ENCODE results near the gene LRRC49.
"Not testable (repeated sequence)": the region's sequence is repeated elsewhere in the genome, so short reads cannot be mapped to it uniquely, and the experiment has no call there.

LRRC49 gene

DNA sequence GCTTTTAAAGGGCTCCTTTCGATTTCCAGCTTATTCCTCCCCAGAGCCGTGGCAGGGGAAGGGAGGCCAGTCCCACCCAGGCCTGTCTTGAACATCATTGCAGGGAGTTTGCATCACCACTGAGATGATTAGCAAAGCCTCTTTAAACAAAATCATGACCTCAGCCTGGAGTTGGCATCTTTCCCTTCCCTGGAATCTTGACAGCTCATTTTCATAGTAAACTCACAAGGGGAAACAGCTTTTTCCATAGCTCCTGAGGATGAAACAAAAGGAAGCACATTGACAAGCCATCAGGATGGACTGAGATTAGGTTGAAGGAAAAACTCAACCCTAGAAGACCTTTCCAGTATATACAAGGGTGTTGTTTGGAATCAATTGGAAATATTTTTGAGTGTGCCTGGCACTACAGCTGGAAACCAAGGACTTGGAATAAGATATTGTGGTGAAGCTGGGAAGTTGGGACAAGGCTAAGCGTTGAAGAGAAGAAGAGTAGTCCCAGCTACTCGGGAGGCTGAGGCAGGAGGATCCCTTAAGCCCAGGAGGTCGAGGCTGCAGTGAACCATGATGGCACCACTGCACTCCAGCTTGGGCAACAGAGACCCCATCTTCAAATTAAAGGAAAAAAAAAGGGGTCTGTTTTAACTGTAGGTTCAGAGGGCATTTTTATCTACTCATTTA lies 35.6 kb upstream of the LRRC49 start:
- H3K4me1 ChIP-seq (ENCODE audit: control insufficient read depth, insufficient read depth, low read length, unreplicated experiment): peaks cover 36% of the 10 kb centered on the region

DNA sequence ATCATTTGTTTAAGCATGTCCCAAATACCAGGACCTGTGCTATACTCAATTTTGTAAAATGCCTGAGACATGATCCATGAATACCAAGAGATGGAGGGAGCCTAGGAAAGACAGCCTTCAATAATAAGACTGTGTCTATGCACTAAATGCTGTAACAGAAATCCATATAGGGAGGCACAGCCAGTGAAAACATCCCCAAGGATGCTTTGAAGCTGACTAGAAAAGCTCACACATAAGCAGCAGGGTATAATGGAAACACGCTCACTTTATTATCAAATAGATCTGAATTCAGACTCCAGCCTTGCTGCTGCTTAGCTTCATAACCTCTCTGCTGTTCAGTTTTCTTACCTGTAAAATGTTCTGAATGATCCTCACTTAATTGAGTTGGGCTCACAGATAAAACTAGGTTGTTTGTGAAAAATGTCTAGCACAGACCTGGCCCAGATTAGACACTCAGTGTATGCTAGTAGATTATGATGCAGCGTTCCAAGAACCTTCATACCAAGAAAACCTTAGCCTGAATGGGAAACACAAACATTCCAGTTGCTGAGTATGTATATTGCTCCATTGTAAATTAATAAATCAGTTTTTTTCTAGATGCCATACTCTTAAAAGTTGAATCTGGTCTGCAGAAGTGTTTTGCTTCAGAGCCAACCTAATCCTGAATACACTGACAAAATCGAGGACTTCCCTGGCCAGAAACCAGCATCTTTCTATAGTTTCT lies 34.9 kb upstream of the LRRC49 start:
- no peak overlapping the region for H2AFZ ChIP-seq (ENCODE audit: low read length, unreplicated experiment)
- H3K4me1 ChIP-seq (ENCODE audit: control insufficient read depth, insufficient read depth, low read length, unreplicated experiment): peaks cover 35% of the 10 kb centered on the region
- H3K27ac ChIP-seq (ENCODE audit: low read depth, low read length): peak overlapping the region; percentile 79
- H3K4me3 ChIP-seq (ENCODE audit: low read depth, low read length): no peak overlapping the region
- H3K36me3 ChIP-seq (ENCODE audit: insufficient read depth, low read length): no peaks in the 10 kb centered on the region
- H3K27me3 ChIP-seq (ENCODE audit: insufficient read depth, low read length): no peaks in the 10 kb centered on the region
- peaks cover 8% of the 10 kb centered on the region for H3K79me2 ChIP-seq (ENCODE audit: control insufficient read depth, insufficient read depth, low read length, unreplicated experiment)

More for the DNA sequence above, 35.6 kb upstream of the LRRC49 start:
- peaks cover 14% of the 10 kb centered on the region for H3K79me2 ChIP-seq (ENCODE audit: control insufficient read depth, insufficient read depth, low read length, unreplicated experiment)
- H2AFZ ChIP-seq (ENCODE audit: low read length, unreplicated experiment): no peak overlapping the region
- H3K27me3 ChIP-seq (ENCODE audit: insufficient read depth, low read length): no peaks in the 10 kb centered on the region
- H3K4me3 ChIP-seq (ENCODE audit: low read depth, low read length): peak overlapping the region; percentile 62
- peak overlapping the region; percentile 79 for H3K27ac ChIP-seq (ENCODE audit: low read depth, low read length)
- H3K36me3 ChIP-seq (ENCODE audit: insufficient read depth, low read length): no peaks in the 10 kb centered on the region

DNA sequence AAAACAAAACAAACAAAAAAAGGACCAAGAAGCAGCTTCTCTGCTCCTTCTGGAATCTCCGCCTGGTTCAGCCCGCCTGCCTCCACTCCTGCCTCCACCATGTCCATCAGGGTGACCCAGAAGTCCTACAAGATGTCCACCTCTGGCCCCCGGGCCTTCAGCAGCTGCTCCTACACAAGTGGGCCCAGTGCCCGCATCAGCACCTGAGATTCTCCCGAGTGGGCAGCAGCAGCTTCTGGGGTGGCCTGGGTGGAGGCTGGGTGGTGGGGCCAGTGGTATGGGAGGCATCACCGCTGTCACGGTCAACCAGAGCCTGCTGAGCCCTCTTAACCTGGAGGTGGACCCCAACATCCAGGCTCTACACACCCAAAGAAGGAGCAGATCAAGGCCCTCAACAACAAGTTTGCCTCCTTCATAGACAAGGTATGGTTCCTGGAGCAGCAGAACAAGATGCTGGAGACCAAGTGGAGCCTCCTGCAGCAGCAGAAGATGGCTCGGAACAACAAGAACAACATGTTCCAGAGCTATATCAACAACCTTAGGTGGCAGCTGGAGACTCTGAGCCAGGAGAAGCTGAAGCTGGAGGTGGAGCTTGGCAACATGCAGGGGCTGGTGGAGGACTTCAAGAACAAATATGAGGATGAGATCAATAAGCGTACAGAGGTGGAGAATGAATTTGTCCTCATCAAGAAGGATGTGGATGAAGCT lies 33.9 kb upstream of the LRRC49 start:
- not testable (repeated sequence) for H3K27ac ChIP-seq (ENCODE audit: low read depth, low read length); H3K4me3 ChIP-seq (ENCODE audit: low read depth, low read length); H2AFZ ChIP-seq (ENCODE audit: low read length, unreplicated experiment); H3K27me3 ChIP-seq (ENCODE audit: insufficient read depth, low read length); H3K36me3 ChIP-seq (ENCODE audit: insufficient read depth, low read length); H3K79me2 ChIP-seq (ENCODE audit: control insufficient read depth, insufficient read depth, low read length, unreplicated experiment)
- H3K4me1 ChIP-seq (ENCODE audit: control insufficient read depth, insufficient read depth, low read length, unreplicated experiment): peaks cover 45% of the 10 kb centered on the region

GRCh38 chr15:70859322-70859908 lies 33.2 kb upstream of the LRRC49 start:
- Histone ChIP-seq H3K4me3 (ENCODE audit: low read depth, low read length) (no peak overlapping the region), H3K27me3 (ENCODE audit: insufficient read depth, low read length) (no peaks in the 10 kb centered on the region), H3K36me3 (ENCODE audit: insufficient read depth, low read length) (no peaks in the 10 kb centered on the region), H3K79me2 (ENCODE audit: control insufficient read depth, insufficient read depth, low read length, unreplicated experiment) (no peaks in the 10 kb centered on the region), H3K4me1 (ENCODE audit: control insufficient read depth, insufficient read depth, low read length, unreplicated experiment) (peaks cover 50% of the 10 kb centered on the region), H3K27ac (ENCODE audit: low read depth, low read length) (no peak overlapping the region), H2AFZ (ENCODE audit: low read length, unreplicated experiment) (no peak overlapping the region)

- Histone ChIP-seq H3K79me2 (ENCODE audit: control insufficient read depth, insufficient read depth, low read length, unreplicated experiment) (no peaks in the 10 kb centered on the region), H3K4me3 (ENCODE audit: low read depth, low read length) (no peak overlapping the region), H3K36me3 (ENCODE audit: insufficient read depth, low read length) (no peaks in the 10 kb centered on the region), H3K27ac (ENCODE audit: low read depth, low read length) (no peak overlapping the region), H2AFZ (ENCODE audit: low read length, unreplicated experiment) (no peak overlapping the region), H3K27me3 (ENCODE audit: insufficient read depth, low read length) (no peaks in the 10 kb centered on the region), H3K4me1 (ENCODE audit: control insufficient read depth, insufficient read depth, low read length, unreplicated experiment) (peaks cover 49% of the 10 kb centered on the region)
These were observed 32.6 kb upstream of the LRRC49 start for GRCh38 chr15:70859998-70860397.

DNA sequence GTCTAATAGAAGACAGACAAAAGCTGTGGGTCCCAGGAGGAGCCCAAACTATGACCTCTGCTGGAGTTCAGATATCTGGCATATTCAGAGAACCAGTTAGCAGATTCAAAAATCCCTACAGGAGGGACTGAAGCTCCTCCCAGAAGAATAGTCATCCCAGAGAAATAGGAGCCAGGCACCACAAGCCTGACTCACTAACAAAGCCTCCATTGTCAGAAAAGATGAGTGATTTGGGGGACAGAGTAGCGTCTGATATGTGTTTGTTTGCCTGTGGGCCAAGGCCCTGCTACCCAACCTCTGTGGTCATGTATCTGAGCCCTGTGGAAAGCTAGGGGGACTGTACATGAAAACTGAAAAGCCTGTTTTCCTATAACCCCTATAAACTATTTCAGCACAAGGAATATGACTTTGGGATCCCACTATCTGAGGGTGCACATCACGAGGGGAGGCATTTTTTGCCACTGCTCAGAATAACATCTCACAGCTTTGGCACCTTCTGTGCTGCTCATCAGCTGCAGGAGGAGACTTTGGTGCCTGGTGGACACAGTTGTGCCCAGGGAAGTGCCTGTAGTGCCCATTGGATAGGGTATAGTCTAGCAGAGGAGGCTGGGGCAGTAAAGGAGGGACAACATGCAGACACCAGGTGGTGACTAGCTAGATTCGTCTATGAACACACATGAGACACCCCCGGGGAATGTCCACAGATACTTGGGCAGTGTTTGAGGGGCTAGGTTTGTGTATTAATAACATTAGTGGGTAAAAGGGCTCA lies 29.0 kb upstream of the LRRC49 start:
- Histone ChIP-seq H2AFZ (ENCODE audit: low read length, unreplicated experiment) (no peak overlapping the region), H3K4me3 (ENCODE audit: low read depth, low read length) (no peak overlapping the region), H3K36me3 (ENCODE audit: insufficient read depth, low read length) (no peaks in the 10 kb centered on the region), H3K4me1 (ENCODE audit: control insufficient read depth, insufficient read depth, low read length, unreplicated experiment) (peaks cover 40% of the 10 kb centered on the region), H3K27ac (ENCODE audit: low read depth, low read length) (peak overlapping the region; percentile 58), H3K79me2 (ENCODE audit: control insufficient read depth, insufficient read depth, low read length, unreplicated experiment) (no peaks in the 10 kb centered on the region), H3K27me3 (ENCODE audit: insufficient read depth, low read length) (no peaks in the 10 kb centered on the region)

GRCh38 chr15:70866982-70867641 lies 25.5 kb upstream of the LRRC49 start:
- H3K27ac ChIP-seq (ENCODE audit: low read depth, low read length): no peak overlapping the region
- peaks cover 58% of the 10 kb centered on the region for H3K4me1 ChIP-seq (ENCODE audit: control insufficient read depth, insufficient read depth, low read length, unreplicated experiment)
- H3K27me3 ChIP-seq (ENCODE audit: insufficient read depth, low read length): no peaks in the 10 kb centered on the region
- H2AFZ ChIP-seq (ENCODE audit: low read length, unreplicated experiment): no peak overlapping the region
- H3K4me3 ChIP-seq (ENCODE audit: low read depth, low read length): no peak overlapping the region
- H3K36me3 ChIP-seq (ENCODE audit: insufficient read depth, low read length): no peaks in the 10 kb centered on the region
- H3K79me2 ChIP-seq (ENCODE audit: control insufficient read depth, insufficient read depth, low read length, unreplicated experiment): no peaks in the 10 kb centered on the region

DNA sequence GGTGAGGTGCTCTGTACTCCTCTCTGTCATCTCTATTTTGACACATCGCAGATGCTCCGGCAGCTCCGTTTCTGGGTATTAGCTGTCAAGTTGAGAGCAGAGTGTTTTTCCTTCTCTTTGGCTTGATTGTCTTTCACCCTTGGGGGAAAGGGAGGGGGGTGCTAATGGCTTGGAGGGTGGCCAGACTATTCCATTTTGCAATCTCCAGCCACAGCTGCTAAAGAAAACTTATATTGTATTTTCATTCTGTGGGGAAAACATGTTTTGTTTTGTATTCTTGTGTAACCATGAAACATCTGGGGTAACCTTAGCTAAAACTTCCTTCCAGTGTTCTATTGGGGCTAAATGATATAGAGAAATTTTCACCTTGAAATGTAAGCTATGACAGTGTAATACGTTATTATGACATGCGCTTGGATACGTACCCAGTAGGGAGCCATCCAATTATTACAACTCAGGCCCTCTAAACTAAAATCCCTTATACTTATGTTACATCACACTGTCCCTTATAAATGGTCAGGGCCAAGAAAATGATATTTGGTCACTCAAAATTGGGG lies 24.6 kb upstream of the LRRC49 start:
- peaks cover 54% of the 10 kb centered on the region for H3K4me1 ChIP-seq (ENCODE audit: control insufficient read depth, insufficient read depth, low read length, unreplicated experiment)
- no peak overlapping the region for H2AFZ ChIP-seq (ENCODE audit: low read length, unreplicated experiment)
- peak overlapping the region; percentile 49 for H3K27ac ChIP-seq (ENCODE audit: low read depth, low read length)
- no peaks in the 10 kb centered on the region for H3K27me3 ChIP-seq (ENCODE audit: insufficient read depth, low read length)
- H3K79me2 ChIP-seq (ENCODE audit: control insufficient read depth, insufficient read depth, low read length, unreplicated experiment): no peaks in the 10 kb centered on the region
- no peaks in the 10 kb centered on the region for H3K36me3 ChIP-seq (ENCODE audit: insufficient read depth, low read length)
- no peak overlapping the region for H3K4me3 ChIP-seq (ENCODE audit: low read depth, low read length)

DNA sequence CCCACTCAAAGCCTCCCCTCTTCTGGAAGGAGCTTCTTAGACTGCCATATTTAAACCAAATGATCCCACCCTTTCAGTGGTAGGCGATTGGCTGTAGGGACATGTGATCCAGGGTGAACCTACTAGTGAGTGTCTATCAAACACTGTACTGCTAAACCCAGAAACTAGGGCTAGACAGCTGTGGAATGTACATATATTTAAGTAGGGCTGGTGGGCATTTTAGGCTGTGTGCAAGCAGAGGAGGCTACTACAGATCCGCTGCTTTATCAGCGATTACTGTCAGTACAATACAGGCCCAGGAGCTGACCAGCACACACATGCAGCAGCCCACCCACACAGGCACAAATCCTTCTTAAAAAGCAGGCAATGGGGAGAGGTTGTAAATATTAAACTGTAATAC lies 23.3 kb upstream of the LRRC49 start:
- H3K4me3 ChIP-seq (ENCODE audit: low read depth, low read length): no peak overlapping the region
- no peak overlapping the region for H2AFZ ChIP-seq (ENCODE audit: low read length, unreplicated experiment)
- no peaks in the 10 kb centered on the region for H3K27me3 ChIP-seq (ENCODE audit: insufficient read depth, low read length)
- peaks cover 40% of the 10 kb centered on the region for H3K4me1 ChIP-seq (ENCODE audit: control insufficient read depth, insufficient read depth, low read length, unreplicated experiment)
- no peaks in the 10 kb centered on the region for H3K36me3 ChIP-seq (ENCODE audit: insufficient read depth, low read length)
- no peaks in the 10 kb centered on the region for H3K79me2 ChIP-seq (ENCODE audit: control insufficient read depth, insufficient read depth, low read length, unreplicated experiment)
- no peak overlapping the region for H3K27ac ChIP-seq (ENCODE audit: low read depth, low read length)

Data from ACC112 (cell line).